ENCODE measurements around the gene SAMD5. TPM values are rescaled to one million over a fixed set of nuclear protein-coding genes. Genes with fewer than 3 reads are reported as not detected.

The SAMD5 gene
- total RNA-seq, 1 experiment from 2014 or later, result 0.23 TPM

GRCh38 chr6:147566244-147566898, 57.9 kb downstream of the SAMD5 start:
- in situ Hi-C loops (cut with HindIII; ENCODE audit: low pct_unique_long_range_greater_than_20kb, low sequenced_read_pairs) (no loop called here), intact Hi-C loops (cut with micrococcal nuclease; ENCODE audit: unreplicated experiment) (no loop called here)
- ChIA-PET POLR2A (no interaction called here), CTCF (no interaction called here)
- Histone ChIP-seq H3K4me1 (ENCODE audit: control insufficient read depth, insufficient read depth, low read length) (no peaks in the 10 kb centered on the region), H3K27ac (ENCODE audit: low read length) (no peak overlapping the region), H3K27me3 (ENCODE audit: control insufficient read depth, insufficient read depth, low read length) (no peaks in the 10 kb centered on the region), H3K9me3 (ENCODE audit: control insufficient read depth, insufficient read depth, low read depth, low read length) (no peaks in the 10 kb centered on the region), H3K4me3 (ENCODE audit: low read depth in 2 of 2, low read length in 2 of 2) (no peak overlapping the region), H3K36me3 (ENCODE audit: control insufficient read depth, insufficient read depth, low read length) (no peaks in the 10 kb centered on the region)
- no TSS peak for BruUV-seq (replicated peaks)
- TF ChIP-seq TCF7L2 (IDR thresholded peaks at IDR 0.05; ENCODE audit: low read depth, low read length), result no peak
- no peak for TF ChIP-seq SIN3A (IDR thresholded peaks at IDR 0.05; ENCODE audit: borderline replicate concordance, insufficient read depth, low read depth, low read length)
- no peak for TF ChIP-seq POLR2AphosphoS5 (IDR thresholded peaks at IDR 0.05; ENCODE audit: low read depth, low read length)
- TF ChIP-seq REST (IDR thresholded peaks at IDR 0.05; ENCODE audit: insufficient read depth in 1 of 2, low read depth in 2 of 2, low read length in 1 of 2), result no peak
- TF ChIP-seq CTCF (IDR thresholded peaks at IDR 0.05), result no peak
- DNase-seq (ENCODE audit: low read depth, low spot score), result no peak
- no peak for ATAC-seq

DNA sequence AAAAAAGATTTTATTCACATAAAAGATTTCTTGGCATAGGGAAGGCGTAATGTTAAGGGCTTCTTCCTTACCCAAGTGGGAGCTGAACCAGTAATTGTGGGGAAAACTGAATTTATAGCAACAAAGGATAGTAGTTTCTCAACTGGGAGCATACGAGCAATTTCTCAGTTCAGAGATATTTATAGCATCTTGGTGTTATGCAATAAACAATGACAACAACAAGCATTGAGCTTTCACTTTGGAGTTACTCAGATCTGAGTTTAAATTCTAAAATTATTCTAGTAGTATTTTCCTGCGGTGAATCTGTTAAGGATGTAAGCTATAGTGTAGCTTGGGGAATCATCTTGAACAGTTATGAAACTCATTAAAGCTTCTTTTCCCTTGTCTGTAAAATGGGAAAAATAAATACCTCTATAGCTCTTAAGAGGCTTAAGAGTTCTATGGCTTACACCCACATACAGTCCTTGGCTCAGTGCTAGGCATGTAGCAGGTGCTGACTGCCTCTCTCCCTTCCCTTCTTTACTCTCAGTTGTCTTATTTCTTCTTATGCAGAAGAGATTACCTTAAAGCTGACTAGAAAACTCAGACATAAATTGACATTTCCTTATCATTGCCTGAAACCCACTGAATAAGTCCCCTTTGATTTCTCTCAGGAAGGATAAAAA, 58.8 kb downstream of the SAMD5 start:
- no peak for ATAC-seq
- CTCF ChIA-PET, result no interaction called here
- in situ Hi-C loops (cut with HindIII; ENCODE audit: low pct_unique_long_range_greater_than_20kb, low sequenced_read_pairs) (no loop called here), intact Hi-C loops (cut with micrococcal nuclease; ENCODE audit: unreplicated experiment) (no loop called here)
- Histone ChIP-seq H3K4me1 (ENCODE audit: control insufficient read depth, insufficient read depth, low read length) (no peaks in the 10 kb centered on the region), H3K27ac (ENCODE audit: low read length) (no peak overlapping the region), H3K9me3 (ENCODE audit: control insufficient read depth, insufficient read depth, low read depth, low read length) (no peaks in the 10 kb centered on the region), H3K27me3 (ENCODE audit: control insufficient read depth, insufficient read depth, low read length) (no peaks in the 10 kb centered on the region), H3K36me3 (ENCODE audit: control insufficient read depth, insufficient read depth, low read length) (no peaks in the 10 kb centered on the region), H3K4me3 (ENCODE audit: low read depth in 2 of 2, low read length in 2 of 2) (no peak overlapping the region)
- TF ChIP-seq CTCF (IDR thresholded peaks at IDR 0.05), result no peak
- TF ChIP-seq REST (IDR thresholded peaks at IDR 0.05; ENCODE audit: insufficient read depth in 1 of 2, low read depth in 2 of 2, low read length in 1 of 2), result no peak
- no peak for TF ChIP-seq SIN3A (IDR thresholded peaks at IDR 0.05; ENCODE audit: borderline replicate concordance, insufficient read depth, low read depth, low read length)
- TF ChIP-seq POLR2AphosphoS5 (IDR thresholded peaks at IDR 0.05; ENCODE audit: low read depth, low read length), result no peak
- no peak for TF ChIP-seq TCF7L2 (IDR thresholded peaks at IDR 0.05; ENCODE audit: low read depth, low read length)
- no peak for DNase-seq (ENCODE audit: low read depth, low spot score)
- BruUV-seq (replicated peaks), result no TSS peak
- POLR2A ChIA-PET, result no interaction called here

All from Panc1 (cell line).